ENCODE results near the gene SLMAP.

Gene SLMAP

GRCh38 chr3:57968501-57968900 is 212.4 kb downstream of the SLMAP start:
- DNase-seq = no peak

GRCh38 chr3:57971975-57972374 is 215.9 kb downstream of the SLMAP start:
- DNase-seq = no peak

GRCh38 chr3:57972531-57973111 is 216.5 kb downstream of the SLMAP start:
- DNase-seq = no peak

GRCh38 chr3:57973715-57974477 is 217.8 kb downstream of the SLMAP start:
- no peak for DNase-seq

GRCh38 chr3:57974796-57975388 is 218.8 kb downstream of the SLMAP start:
- no peak for DNase-seq

GRCh38 chr3:57977818-57978235 is 221.7 kb downstream of the SLMAP start:
- DNase-seq = no peak

GRCh38 chr3:57978316-57978715 is 222.2 kb downstream of the SLMAP start:
- no peak for DNase-seq

Measured in activated CD4-positive, alpha-beta T cell treated with anti-CD3 and anti-CD28 coated beads, Interleukin-2, amount 50 U/mL, for 48 hours (primary cell).